Subcutaneous abdominal adipose tissue (tissue), 5 donors: ENCODE data around the gene EXD3.
A peak's percentile ranks its signal among the peaks of the same experiment; 100 is the strongest.

Source experiments
- H3K27ac ChIP-seq: one replicate; pipeline ENCODE4 v1.7.0; 2013; ENCODE audit warnings: low read depth, mild to moderate bottlenecking, inconsistent platforms, low read length, moderate library complexity
- H3K27me3 ChIP-seq, 5 donors: one replicate each; pipeline ENCODE4 v1.7.0; 2013; ENCODE audit warnings: low read length in 5 of 5, inconsistent platforms in 1 of 5; ENCODE audit not compliant: control insufficient read depth in 5 of 5, insufficient read depth in 4 of 5
- H3K36me3 ChIP-seq, 5 donors: one replicate each; pipeline ENCODE4 v1.7.0; 2013; ENCODE audit warnings: low read length in 5 of 5; ENCODE audit not compliant: control insufficient read depth in 5 of 5, insufficient read depth in 5 of 5
- H3K4me1 ChIP-seq, 5 donors: one replicate each; pipeline ENCODE4 v1.7.0; 2013; ENCODE audit warnings: low read length in 5 of 5, mild to moderate bottlenecking in 3 of 5, moderate library complexity in 1 of 5; ENCODE audit not compliant: control insufficient read depth in 5 of 5, insufficient read depth in 5 of 5
- H3K4me3 ChIP-seq, 5 donors: one replicate each; pipeline ENCODE4 v1.7.0; 2013; ENCODE audit warnings: low read length in 5 of 5, low read depth in 1 of 5
- H3K9ac ChIP-seq, 5 donors: one replicate each; pipeline ENCODE4 v1.7.0; 2013; ENCODE audit warnings: low read length in 5 of 5, mild to moderate bottlenecking in 4 of 5, moderate library complexity in 3 of 5
- H3K9me3 ChIP-seq, 5 donors: one replicate each; pipeline ENCODE4 v1.7.0; 2013; ENCODE audit warnings: low read length in 5 of 5; ENCODE audit not compliant: control insufficient read depth in 5 of 5
- donor health status: healthy.
- donor health status: healthy.
- donor health status: healthy.
- donor health status: healthy.
- donor health status: healthy.

The EXD3 gene

GRCh38 chr9:137430723-137431415 lies 7.9 kb upstream of the EXD3 start:
- Histone ChIP-seq H3K27me3 (peaks cover 2 to 4% (median 4%) of the 10 kb centered on the region in 5 donors), H3K27ac (no peak overlapping the region), H3K9me3 (no peaks in the 10 kb centered on the region), H3K36me3 (no peaks in the 10 kb centered on the region), H3K4me3 (no peak overlapping the region), H3K4me1 (peaks cover 0 to 3% (median under 1%) of the 10 kb centered on the region in 5 donors), H3K9ac (no peak overlapping the region)

- H3K27me3 ChIP-seq, result peaks cover 0 to 4% (median 0%) of the 10 kb centered on the region in 5 donors
- H3K4me3 ChIP-seq, result no peak overlapping the region
- H3K9me3 ChIP-seq, result no peaks in the 10 kb centered on the region
- peaks cover 0 to 9% (median under 1%) of the 10 kb centered on the region in 5 donors for H3K4me1 ChIP-seq
- H3K9ac ChIP-seq, result no peak overlapping the region
- H3K27ac ChIP-seq, result no peak overlapping the region
- H3K36me3 ChIP-seq, result no peaks in the 10 kb centered on the region
Observed at GRCh38 chr9:137429974-137430722, 7.2 kb upstream of the EXD3 start.

- Histone ChIP-seq H3K9me3 (no peaks in the 10 kb centered on the region), H3K4me1 (peaks cover 2 to 15% (median 6%) of the 10 kb centered on the region in 5 donors), H3K9ac (no peak overlapping the region), H3K4me3 (no peak overlapping the region), H3K36me3 (no peaks in the 10 kb centered on the region), H3K27me3 (peaks cover 0 to 4% (median 0%) of the 10 kb centered on the region in 5 donors), H3K27ac (no peak overlapping the region)
Observed at GRCh38 chr9:137429546-137429890, 6.6 kb upstream of the EXD3 start.

- peaks cover 2 to 20% (median 10%) of the 10 kb centered on the region in 5 donors for H3K4me1 ChIP-seq
- H3K9ac ChIP-seq, result no peak overlapping the region
- no peaks in the 10 kb centered on the region for H3K36me3 ChIP-seq
- no peak overlapping the region for H3K27ac ChIP-seq
- no peak overlapping the region for H3K4me3 ChIP-seq
- H3K27me3 ChIP-seq, result peaks cover 0 to 4% (median 0%) of the 10 kb centered on the region in 5 donors
- H3K9me3 ChIP-seq, result no peaks in the 10 kb centered on the region
Observed at GRCh38 chr9:137428841-137429545, 6.0 kb upstream of the EXD3 start.

- peaks cover 0 to 4% (median 0%) of the 10 kb centered on the region in 5 donors for H3K27me3 ChIP-seq
- H3K4me1 ChIP-seq, result peaks cover 2 to 23% (median 16%) of the 10 kb centered on the region in 5 donors
- H3K9ac ChIP-seq, result no peak overlapping the region
Observed at GRCh38 chr9:137428311-137428630, 5.3 kb upstream of the EXD3 start.

GRCh38 chr9:137427454-137428310 lies 4.7 kb upstream of the EXD3 start:
- Histone ChIP-seq H3K4me1 (peaks cover 2 to 23% (median 16%) of the 10 kb centered on the region in 5 donors), H3K27me3 (peaks cover 0 to 4% (median 0%) of the 10 kb centered on the region in 5 donors), H3K27ac (no peak overlapping the region), H3K9ac (no peak overlapping the region), H3K4me3 (no peak overlapping the region), H3K9me3 (no peaks in the 10 kb centered on the region), H3K36me3 (no peaks in the 10 kb centered on the region)

More at GRCh38 chr9:137428311-137428630, 5.3 kb upstream of the EXD3 start:
- Histone ChIP-seq H3K4me3 (no peak overlapping the region), H3K27ac (no peak overlapping the region), H3K36me3 (no peaks in the 10 kb centered on the region), H3K9me3 (no peaks in the 10 kb centered on the region)

GRCh38 chr9:137426018-137426681 lies 3.2 kb upstream of the EXD3 start:
- H3K9ac ChIP-seq, result no peak overlapping the region
- no peak overlapping the region for H3K4me3 ChIP-seq
- no peaks in the 10 kb centered on the region for H3K9me3 ChIP-seq
- no peak overlapping the region for H3K27ac ChIP-seq
- H3K36me3 ChIP-seq, result no peaks in the 10 kb centered on the region
- peaks cover 3 to 35% (median 28%) of the 10 kb centered on the region in 5 donors for H3K4me1 ChIP-seq
- H3K27me3 ChIP-seq, result peaks cover 0 to 4% (median 0%) of the 10 kb centered on the region in 5 donors

- Histone ChIP-seq H3K9me3 (no peaks in the 10 kb centered on the region), H3K4me3 (peak overlapping the region in 4 of 5 donors; percentile 39 to 82 (median 64)), H3K36me3 (no peaks in the 10 kb centered on the region), H3K4me1 (peaks cover 3 to 35% (median 28%) of the 10 kb centered on the region in 5 donors), H3K27ac (peak overlapping the region; percentile 37), H3K9ac (peak overlapping the region in 3 of 5 donors; percentile 62 to 80 (median 64)), H3K27me3 (no peaks in the 10 kb centered on the region)
Observed at GRCh38 chr9:137423514-137424291, 741 bp upstream of the EXD3 start.
